CD8-positive, alpha-beta memory T cell (primary cell): ENCODE data around the gene SMYD4. TPM values are rescaled to one million over a fixed set of nuclear protein-coding genes. Genes with fewer than 3 reads are reported as not detected.

Experiments used
- CTCF ChIA-PET: fragments of 350-600 bp; sonication (Branson Sonifier 250); formaldehyde crosslinking; loops from one replicate; lab custom pipeline; 2021; ENCODE audit warnings: antibody characterized with exemption; lab: Charles Lee
- POLR2A ChIA-PET: fragments of 350-600 bp; sonication (Branson Sonifier 250); formaldehyde crosslinking; loops from one replicate; lab custom pipeline; 2021; ENCODE audit warnings: antibody characterized with exemption; lab: Charles Lee
- DNase-seq, 5 donors: peaks; one replicate each; pipeline versions ENCODE4 v3.0.0 to v3.0.0-alpha.2; 2020 to 2022; ENCODE audit warnings: mixed read lengths in 1 of 5
- H3K27ac ChIP-seq: one replicate; pipeline ENCODE4 v1.7.0; 2013; ENCODE audit warnings: low read depth, mild to moderate bottlenecking, low read length, moderate library complexity
- H3K27me3 ChIP-seq: 2 replicates; pipeline ENCODE4 v1.7.0; 2013; ENCODE audit warnings: low read length, mild to moderate bottlenecking; ENCODE audit not compliant: insufficient read depth, poor library complexity, severe bottlenecking
- H3K36me3 ChIP-seq: 2 replicates; pipeline ENCODE4 v1.7.0; 2013; ENCODE audit warnings: mild to moderate bottlenecking, low read length, moderate library complexity; ENCODE audit not compliant: insufficient read depth
- H3K4me1 ChIP-seq: 2 replicates; pipeline ENCODE4 v1.7.0; 2013; ENCODE audit warnings: mild to moderate bottlenecking, low read length, moderate library complexity; ENCODE audit not compliant: insufficient read depth
- H3K4me3 ChIP-seq: 2 replicates; pipeline ENCODE4 v1.7.0; 2013; ENCODE audit warnings: mild to moderate bottlenecking, low read length
- H3K9me3 ChIP-seq: 2 replicates; pipeline ENCODE4 v1.7.0; 2013; ENCODE audit warnings: mild to moderate bottlenecking, low read length
- H3K27ac Mint-ChIP-seq, 8 donors: one replicate each; pipeline ENCODE4 v1.8.0; 2020 to 2021; ENCODE audit warnings: mixed read lengths in 8 of 8, mild to moderate bottlenecking in 6 of 8, inconsistent platforms in 3 of 8, moderate library complexity in 3 of 8
- H3K27me3 Mint-ChIP-seq, 2 donors: one replicate each; pipeline ENCODE4 v1.8.0; 2020 to 2021; ENCODE audit warnings: mixed read lengths in 2 of 2, mild to moderate bottlenecking in 1 of 2, moderate library complexity in 1 of 2
- H3K36me3 Mint-ChIP-seq, 3 donors: one replicate each; pipeline ENCODE4 v1.8.0; 2020 to 2021; ENCODE audit warnings: mixed read lengths in 3 of 3, inconsistent platforms in 1 of 3, mild to moderate bottlenecking in 1 of 3
- H3K4me1 Mint-ChIP-seq, 3 donors: one replicate each; pipeline ENCODE4 v1.8.0; 2020 to 2021; ENCODE audit warnings: mixed read lengths in 3 of 3, inconsistent platforms in 1 of 3, mild to moderate bottlenecking in 1 of 3
- H3K4me3 Mint-ChIP-seq, 7 donors: one replicate each; pipeline ENCODE4 v1.8.0; 2020 to 2021; ENCODE audit warnings: mixed read lengths in 7 of 7, mild to moderate bottlenecking in 6 of 7, moderate library complexity in 4 of 7, inconsistent platforms in 2 of 7
- H3K9me3 Mint-ChIP-seq, 5 donors: one replicate each; pipeline ENCODE4 v1.8.0; 2020 to 2022; ENCODE audit warnings: mixed read lengths in 5 of 5, mild to moderate bottlenecking in 3 of 5, moderate library complexity in 2 of 5, inconsistent platforms in 1 of 5
- polyA plus RNA-seq: library from polyadenylated mRNA; unstranded; fragments of 300-500 nt; fragmentation: Illumina TruSeq; gene quantifications from one replicate; pipeline ENCODE4 v1.2.3, GENCODE V29; 2021
- total RNA-seq, 2 experiments: library from RNA; stranded (reverse); gene quantifications; one replicate each; pipeline ENCODE4 v1.2.3, GENCODE V29; 2021

Gene SMYD4
- total and polyA plus RNA-seq, 3 experiments from 2014 or later: 16.4 to 20.1 (median 18.7) TPM

GRCh38 chr17:1783271-1783670, 46.4 kb downstream of the SMYD4 start:
- Mint-ChIP-seq H3K27me3 (no peaks in the 10 kb centered on the region), H3K27ac (peak overlapping the region in 2 of 8 donors; percentile 11 to 43), H3K9me3 (no peaks in the 10 kb centered on the region), H3K4me1 (peaks cover 5 to 10% (median 6%) of the 10 kb centered on the region in 3 donors), H3K4me3 (no peak overlapping the region), H3K36me3 (peaks cover 7 to 78% (median 14%) of the 10 kb centered on the region in 3 donors)
- Histone ChIP-seq H3K27me3 (no peaks in the 10 kb centered on the region), H3K27ac (no peak overlapping the region), H3K36me3 (peaks cover 32% of the 10 kb centered on the region), H3K9me3 (no peaks in the 10 kb centered on the region), H3K4me1 (no peaks in the 10 kb centered on the region), H3K4me3 (no peak overlapping the region)
- POLR2A ChIA-PET: interaction anchor here (0.9 to 1.3 kb wide), 2 partner anchors 67 to 114 kb away, joined by 3 read pairs; no protein-coding TSS in a partner anchor
- no peak for DNase-seq
- CTCF ChIA-PET: interaction anchor here (0.6 to 3.3 kb wide), 8 partner anchors 10 to 117 kb away, joined by 3 to 41 read pairs (median 3); no protein-coding TSS in a partner anchor

DNA sequence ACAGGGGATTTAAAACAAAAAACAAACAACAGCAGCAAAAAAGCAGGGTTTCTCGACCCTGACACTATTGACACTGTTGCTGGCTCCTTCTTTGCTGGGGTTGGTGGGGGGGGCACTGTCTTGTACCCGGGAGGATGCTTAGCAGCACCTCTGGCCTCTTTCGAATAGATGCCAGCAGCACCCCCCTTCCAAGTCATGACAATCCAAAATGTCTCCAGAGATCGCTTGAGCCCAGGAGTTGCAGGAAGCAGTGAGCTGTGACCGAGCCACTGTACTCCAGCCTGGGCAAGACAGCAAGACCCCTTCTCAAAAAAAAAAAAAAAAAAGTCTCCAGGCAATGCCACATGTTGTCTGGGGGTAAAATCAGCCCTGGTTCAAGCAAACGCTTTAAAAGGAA, 47.5 kb downstream of the SMYD4 start:
- H3K4me3 Mint-ChIP-seq: no peak overlapping the region
- no peaks in the 10 kb centered on the region for H3K9me3 Mint-ChIP-seq
- Histone ChIP-seq H3K27me3 (no peaks in the 10 kb centered on the region), H3K27ac (no peak overlapping the region), H3K9me3 (no peaks in the 10 kb centered on the region), H3K36me3 (peaks cover 35% of the 10 kb centered on the region), H3K4me1 (no peaks in the 10 kb centered on the region), H3K4me3 (no peak overlapping the region)
- ChIA-PET CTCF (interaction anchor here (1.4 to 3.3 kb wide), 3 partner anchors 9 to 60 kb away, joined by 3 to 41 read pairs (median 8); no protein-coding TSS in a partner anchor), POLR2A (no interaction called here)
- no peaks in the 10 kb centered on the region for H3K27me3 Mint-ChIP-seq
- peaks cover 5 to 10% (median 6%) of the 10 kb centered on the region in 3 donors for H3K4me1 Mint-ChIP-seq
- DNase-seq: no peak
- peak overlapping the region in 1 of 8 donors; percentile 33 for H3K27ac Mint-ChIP-seq
- peaks cover 7 to 78% (median 14%) of the 10 kb centered on the region in 3 donors for H3K36me3 Mint-ChIP-seq

DNA sequence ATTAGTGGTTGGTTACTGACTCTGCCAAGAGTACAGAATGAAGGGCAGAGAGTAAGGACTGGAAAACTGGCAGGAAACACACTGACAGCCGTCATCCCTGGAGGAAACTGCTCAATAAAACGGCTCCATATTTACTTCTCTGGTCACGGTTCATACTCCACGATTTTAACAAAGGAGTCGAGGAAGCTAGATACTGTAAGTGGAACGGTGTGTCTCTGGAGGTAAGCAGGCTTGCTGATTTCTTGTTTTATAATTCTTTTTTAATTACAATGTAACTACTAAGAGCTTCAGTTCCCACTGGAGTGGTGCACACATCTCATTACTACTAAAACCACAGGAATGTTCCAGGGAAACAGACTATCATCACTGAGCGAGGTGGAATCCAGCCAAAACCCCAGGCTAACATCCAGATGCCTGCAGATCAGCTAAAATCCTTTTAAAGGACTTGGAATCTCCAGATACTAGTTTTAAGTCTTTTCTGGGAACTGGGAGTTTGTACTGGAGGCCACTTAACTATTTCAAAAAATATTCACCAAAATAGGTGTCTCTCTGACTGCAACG, 50.1 kb downstream of the SMYD4 start:
- ChIA-PET POLR2A (no interaction called here), CTCF (interaction anchor here (1.1 to 1.7 kb wide), 2 partner anchors 13 to 58 kb away, joined by 3 to 4 read pairs; no protein-coding TSS in a partner anchor)
- peaks cover 5 to 10% (median 6%) of the 10 kb centered on the region in 3 donors for H3K4me1 Mint-ChIP-seq
- H3K27me3 Mint-ChIP-seq: no peaks in the 10 kb centered on the region
- H3K36me3 Mint-ChIP-seq: peaks cover 7 to 76% (median 11%) of the 10 kb centered on the region in 3 donors
- Histone ChIP-seq H3K36me3 (peaks cover 27% of the 10 kb centered on the region), H3K27ac (no peak overlapping the region), H3K9me3 (no peaks in the 10 kb centered on the region), H3K4me3 (no peak overlapping the region), H3K27me3 (no peaks in the 10 kb centered on the region), H3K4me1 (no peaks in the 10 kb centered on the region)
- peak overlapping the region in 2 of 8 donors; percentile 17 to 26 for H3K27ac Mint-ChIP-seq
- no peaks in the 10 kb centered on the region for H3K9me3 Mint-ChIP-seq
- no peak overlapping the region for H3K4me3 Mint-ChIP-seq
- no peak for DNase-seq

DNA sequence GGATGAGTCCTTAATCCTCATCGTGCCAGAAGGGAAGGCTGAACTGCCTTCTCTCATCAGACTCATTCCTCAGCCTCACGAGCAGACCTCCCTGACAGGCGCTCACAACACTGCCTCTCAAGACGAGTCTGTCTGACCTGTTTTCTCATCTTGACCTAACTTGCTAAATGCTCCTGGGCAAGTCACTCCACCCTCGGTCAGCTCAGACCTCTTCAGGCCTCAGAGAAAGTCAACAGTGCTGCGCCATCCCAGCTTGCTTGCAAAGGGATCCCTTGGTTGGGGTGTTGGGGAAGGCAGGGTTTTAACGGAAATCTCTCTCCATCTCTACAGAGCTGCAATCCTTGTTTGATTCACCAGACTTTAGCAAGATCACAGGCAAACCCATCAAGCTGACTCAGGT, 52.8 kb downstream of the SMYD4 start:
- Histone ChIP-seq H3K36me3 (peaks cover 16% of the 10 kb centered on the region), H3K27ac (no peak overlapping the region), H3K4me3 (no peak overlapping the region), H3K27me3 (no peaks in the 10 kb centered on the region), H3K9me3 (no peaks in the 10 kb centered on the region), H3K4me1 (no peaks in the 10 kb centered on the region)
- Mint-ChIP-seq H3K27me3 (no peaks in the 10 kb centered on the region), H3K4me1 (no peaks in the 10 kb centered on the region), H3K36me3 (peaks cover 0 to 49% (median 3%) of the 10 kb centered on the region in 3 donors), H3K9me3 (no peaks in the 10 kb centered on the region), H3K4me3 (no peak overlapping the region), H3K27ac (peak overlapping the region in 3 of 8 donors; percentile 4 to 33 (median 11))
- POLR2A ChIA-PET: no interaction called here
- no peak for DNase-seq
- CTCF ChIA-PET: interaction anchor here (2.0 kb wide), 1 partner anchor 55 kb away, joined by 7 read pairs; no protein-coding TSS in a partner anchor

DNA sequence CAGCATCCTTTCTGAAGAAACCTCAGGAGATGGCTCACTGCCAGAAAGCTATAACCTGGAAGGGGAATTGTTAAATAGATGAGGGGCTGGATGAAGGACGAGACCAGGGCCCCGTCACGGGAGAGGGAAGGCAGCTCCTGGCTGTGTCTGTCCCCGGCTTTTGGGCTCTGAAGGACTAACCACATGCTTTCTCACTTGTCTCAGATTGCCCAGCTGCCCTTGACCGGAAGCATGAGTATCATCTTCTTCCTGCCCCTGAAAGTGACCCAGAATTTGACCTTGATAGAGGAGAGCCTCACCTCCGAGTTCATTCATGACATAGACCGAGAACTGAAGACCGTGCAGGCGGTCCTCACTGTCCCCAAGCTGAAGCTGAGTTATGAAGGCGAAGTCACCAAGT, 53.4 kb downstream of the SMYD4 start:
- DNase-seq: no peak
- H3K4me3 ChIP-seq: no peak overlapping the region
- Mint-ChIP-seq H3K27ac (no peak overlapping the region), H3K36me3 (peaks cover 0 to 44% (median 0%) of the 10 kb centered on the region in 3 donors), H3K4me3 (no peak overlapping the region), H3K9me3 (no peaks in the 10 kb centered on the region), H3K4me1 (peaks cover 0 to 4% (median 0%) of the 10 kb centered on the region in 3 donors), H3K27me3 (no peaks in the 10 kb centered on the region)
- peaks cover 11% of the 10 kb centered on the region for H3K36me3 ChIP-seq
- no peak overlapping the region for H3K27ac ChIP-seq
- no peaks in the 10 kb centered on the region for H3K27me3 ChIP-seq
- H3K4me1 ChIP-seq: no peaks in the 10 kb centered on the region
- CTCF ChIA-PET: interaction anchor here (2.0 kb wide), 1 partner anchor 55 kb away, joined by 7 read pairs; no protein-coding TSS in a partner anchor
- POLR2A ChIA-PET: no interaction called here
- no peaks in the 10 kb centered on the region for H3K9me3 ChIP-seq

DNA sequence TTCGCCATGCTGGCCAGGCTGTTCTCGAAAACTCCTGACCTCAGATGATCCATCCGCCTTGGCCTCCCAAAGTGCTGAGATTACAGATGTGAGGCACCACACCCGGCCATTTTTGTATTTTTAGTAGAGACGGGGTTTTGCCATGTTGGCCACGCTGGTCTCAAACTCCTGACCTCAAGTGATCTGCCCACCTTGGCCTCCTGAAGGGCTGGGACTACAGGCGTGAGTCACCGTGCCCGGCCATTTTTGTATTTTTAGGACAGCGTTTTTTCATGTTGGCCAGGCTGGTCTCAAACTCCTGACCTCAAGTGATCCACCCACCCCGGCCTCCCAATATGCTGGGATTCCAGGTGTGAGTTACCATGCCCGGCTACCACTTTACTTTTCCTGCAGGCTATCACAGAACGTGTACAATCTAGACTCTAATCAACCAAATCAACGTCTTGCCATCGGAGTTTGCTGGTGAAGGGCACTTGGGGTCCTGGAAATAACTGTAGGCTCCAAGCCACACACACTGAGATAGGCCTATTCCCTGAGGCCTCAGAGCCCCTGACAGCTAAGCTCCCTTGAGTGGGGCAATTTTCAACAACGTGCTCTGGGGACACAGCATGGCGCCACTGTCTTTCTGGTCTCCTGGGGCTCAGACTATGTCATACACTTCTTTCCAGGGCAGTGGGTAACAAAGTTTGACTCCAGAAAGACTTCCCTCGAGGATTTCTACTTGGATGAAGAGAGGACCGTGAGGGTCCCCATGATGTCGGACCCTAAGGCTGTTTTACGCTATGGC, 55.1 kb downstream of the SMYD4 start:
- H3K27ac Mint-ChIP-seq: no peak overlapping the region
- no peak for DNase-seq
- CTCF ChIA-PET: no interaction called here

DNA sequence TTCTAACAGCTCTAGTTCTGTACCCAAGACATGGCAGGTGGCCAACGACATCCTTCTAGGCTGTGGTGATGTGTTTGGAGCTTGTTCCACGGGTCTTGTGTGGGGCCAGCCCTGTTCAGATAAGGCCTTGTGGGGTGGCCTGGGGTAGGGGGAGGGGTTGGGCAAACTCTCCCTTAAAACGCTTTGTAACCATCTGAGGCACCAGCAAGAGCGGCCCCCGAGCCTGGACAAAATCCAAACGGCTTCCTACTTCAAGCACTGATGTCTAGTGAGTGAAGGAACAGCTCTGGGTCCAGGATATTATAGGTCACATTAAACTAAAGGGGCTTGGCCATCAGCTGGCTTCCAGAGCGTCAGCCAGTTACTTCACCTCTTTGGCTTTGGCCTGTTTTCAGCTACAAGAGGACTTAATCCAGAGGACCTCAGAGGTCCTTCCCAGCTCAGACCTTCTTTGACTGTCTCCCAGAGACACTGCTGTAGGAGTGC, 56.0 kb downstream of the SMYD4 start:
- Mint-ChIP-seq H3K4me3 (no peak overlapping the region), H3K27ac (peak overlapping the region in 6 of 8 donors; percentile 17 to 70 (median 55)), H3K9me3 (no peaks in the 10 kb centered on the region), H3K36me3 (peaks cover 0 to 27% (median 0%) of the 10 kb centered on the region in 3 donors), H3K4me1 (peaks cover 9 to 18% (median 10%) of the 10 kb centered on the region in 3 donors), H3K27me3 (no peaks in the 10 kb centered on the region)
- Histone ChIP-seq H3K27me3 (no peaks in the 10 kb centered on the region), H3K36me3 (peaks cover 7% of the 10 kb centered on the region), H3K27ac (no peak overlapping the region), H3K4me1 (peaks cover 10% of the 10 kb centered on the region), H3K4me3 (no peak overlapping the region), H3K9me3 (no peaks in the 10 kb centered on the region)
- ChIA-PET CTCF (no interaction called here), POLR2A (no interaction called here)
- no peak for DNase-seq

More for the DNA sequence above, 55.1 kb downstream of the SMYD4 start:
- no peaks in the 10 kb centered on the region for H3K9me3 Mint-ChIP-seq
- POLR2A ChIA-PET: no interaction called here
- H3K27ac ChIP-seq: no peak overlapping the region
- no peaks in the 10 kb centered on the region for H3K27me3 Mint-ChIP-seq
- no peak overlapping the region for H3K4me3 Mint-ChIP-seq
- peaks cover 5 to 14% (median 6%) of the 10 kb centered on the region in 3 donors for H3K4me1 Mint-ChIP-seq
- no peaks in the 10 kb centered on the region for H3K27me3 ChIP-seq
- H3K4me3 ChIP-seq: no peak overlapping the region
- peaks cover 0 to 31% (median 0%) of the 10 kb centered on the region in 3 donors for H3K36me3 Mint-ChIP-seq
- H3K9me3 ChIP-seq: no peaks in the 10 kb centered on the region
- peaks cover 5% of the 10 kb centered on the region for H3K4me1 ChIP-seq
- H3K36me3 ChIP-seq: peaks cover 7% of the 10 kb centered on the region
